CD4-positive, alpha-beta T cell (primary cell): ENCODE measurements around the gene NOD2. TPM values are rescaled to one million over a fixed set of nuclear protein-coding genes. Genes with fewer than 3 reads are reported as not detected.

Experiments used
- ATAC-seq: fragments of 200-7000 bp; cut with Tn5 transposase; one replicate; pipeline ENCODE4 v1.10.0; 2022; ENCODE audit warnings: mild to moderate bottlenecking; ENCODE audit not compliant: poor library complexity
- CTCF ChIA-PET: fragments of 350-600 bp; sonication (Branson Sonifier 250); formaldehyde crosslinking; loops from one replicate; lab custom pipeline; 2021; ENCODE audit warnings: antibody characterized with exemption, inconsistent platforms; lab: Charles Lee
- POLR2A ChIA-PET: fragments of 350-600 bp; sonication (Branson Sonifier 250); formaldehyde crosslinking; loops from one replicate; lab custom pipeline; 2021; ENCODE audit warnings: antibody characterized with exemption, inconsistent platforms; lab: Charles Lee
- DNase-seq, 14 experiments: peaks; one replicate each; pipeline ENCODE4 v3.0.0-alpha.2; 2013 to 2020; ENCODE audit warnings: mixed read lengths in 2 of 14
- H3K27ac ChIP-seq, 2 donors: one replicate each; pipeline versions ENCODE4 v1.5.1 to v1.7.0; 2013; ENCODE audit warnings: low read length in 2 of 2, low read depth in 1 of 2, mild to moderate bottlenecking in 1 of 2
- H3K27me3 ChIP-seq, 2 experiments: 1 replicate in 1 of 2; 2 replicates in 1 of 2; pipeline versions ENCODE4 v1.6.1 to v1.7.0; 2013; ENCODE audit warnings: low read length in 2 of 2, control low read depth in 1 of 2, mild to moderate bottlenecking in 1 of 2, moderate library complexity in 1 of 2; ENCODE audit not compliant: insufficient read depth in 2 of 2, control insufficient read depth in 1 of 2
- H3K36me3 ChIP-seq: one replicate; pipeline ENCODE4 v1.6.1; 2013; ENCODE audit warnings: low read length, control low read depth; ENCODE audit not compliant: insufficient read depth
- H3K4me1 ChIP-seq: one replicate; pipeline ENCODE4 v1.6.1; 2013; ENCODE audit warnings: low read length, control low read depth; ENCODE audit not compliant: insufficient read depth
- H3K4me3 ChIP-seq: one replicate; pipeline ENCODE4 v1.5.1; 2013; ENCODE audit warnings: mild to moderate bottlenecking, low read length, moderate library complexity
- H3K9me3 ChIP-seq, 2 experiments: 1 replicate in 1 of 2; 2 replicates in 1 of 2; pipeline versions ENCODE4 v1.6.1 to v1.7.0; 2013; ENCODE audit warnings: low read length in 2 of 2, mild to moderate bottlenecking in 2 of 2, control low read depth in 1 of 2, moderate library complexity in 1 of 2; ENCODE audit not compliant: control insufficient read depth in 1 of 2, insufficient read depth in 1 of 2
- H3K27ac Mint-ChIP-seq: one replicate; pipeline ENCODE4 v1.8.0; 2020; ENCODE audit warnings: mixed read lengths
- H3K27me3 Mint-ChIP-seq: one replicate; pipeline ENCODE4 v1.8.0; 2021; ENCODE audit warnings: mixed read lengths
- H3K36me3 Mint-ChIP-seq: one replicate; pipeline ENCODE4 v1.8.0; 2021; ENCODE audit warnings: low read depth, mixed read lengths
- H3K4me1 Mint-ChIP-seq: one replicate; pipeline ENCODE4 v1.8.0; 2021; ENCODE audit warnings: low read depth, mixed read lengths
- H3K4me3 Mint-ChIP-seq: one replicate; pipeline ENCODE4 v1.8.0; 2020; ENCODE audit warnings: mild to moderate bottlenecking, mixed read lengths
- H3K9me3 Mint-ChIP-seq: one replicate; pipeline ENCODE4 v1.8.0; 2020; ENCODE audit warnings: mixed read lengths
- intact Hi-C, 2 experiments: fragments of 100-400 bp; cut with DNase I in 1 of 2; cut with micrococcal nuclease in 1 of 2; formaldehyde crosslinking; loops; one replicate each; pipeline versions ENCODE4 v1.15.1 to v1.9.0; 2023 to 2025; cut with DNase I, micrococcal nuclease
- total RNA-seq, 174 experiments: library from RNA in 2 of 174; stranded (reverse) in 2 of 174; gene quantifications; one replicate each; pipeline ENCODE4 v1.2.3 and lab custom pipeline; 2021 to 2026
- TF ChIP-seq, protein P1 (sequence below): fragments of 200-600 bp; IDR thresholded peaks from one replicate; pipeline ENCODE4 v1.8.0; 2022; ENCODE audit warnings: antibody characterized with exemption, mild to moderate bottlenecking

NOD2 gene
- total RNA-seq, 2 experiments from 2014 or later = 4.5 to 5.3 TPM

DNA sequence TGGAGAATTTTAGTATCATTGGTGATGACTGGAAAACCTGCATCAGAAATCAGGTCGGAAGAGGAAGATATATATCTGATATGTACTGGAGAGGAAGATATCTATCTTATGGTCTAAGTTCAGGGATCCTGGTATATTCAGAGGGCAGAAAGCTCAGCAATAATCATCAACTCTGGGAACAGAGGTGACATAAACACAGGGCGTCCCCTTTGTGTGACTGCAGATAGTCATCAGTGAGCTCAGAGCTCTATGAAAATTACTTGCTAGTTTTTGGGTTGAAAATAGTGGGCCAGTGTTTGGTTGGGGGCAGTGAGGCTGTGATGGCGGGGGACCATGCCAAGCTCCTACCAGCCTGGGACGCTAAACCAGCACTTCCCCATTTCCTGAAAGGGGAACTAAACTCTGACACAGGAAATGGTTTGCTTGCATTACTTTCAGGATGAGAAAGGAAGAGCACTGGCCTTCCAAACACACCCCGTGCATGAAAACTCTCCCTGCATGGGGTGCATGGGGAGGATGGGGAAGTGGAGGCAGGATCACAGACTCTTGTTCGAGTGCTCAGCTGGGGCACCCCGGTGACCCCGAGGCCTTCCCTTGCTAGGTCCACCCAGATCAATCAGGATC is 15.8 kb downstream of the NOD2 start:
- DNase-seq = peak in 3 of 14 experiments; percentile 35 to 55 (median 52)
- ATAC-seq = no peak
- peaks cover 26% of the 10 kb centered on the region for H3K36me3 ChIP-seq
- H3K9me3 ChIP-seq = peaks cover 4 to 10% of the 10 kb centered on the region in 2 experiments
- H3K27ac ChIP-seq = peak overlapping the region in 1 of 2 donors; percentile 52
- TF ChIP-seq, protein P1, sequence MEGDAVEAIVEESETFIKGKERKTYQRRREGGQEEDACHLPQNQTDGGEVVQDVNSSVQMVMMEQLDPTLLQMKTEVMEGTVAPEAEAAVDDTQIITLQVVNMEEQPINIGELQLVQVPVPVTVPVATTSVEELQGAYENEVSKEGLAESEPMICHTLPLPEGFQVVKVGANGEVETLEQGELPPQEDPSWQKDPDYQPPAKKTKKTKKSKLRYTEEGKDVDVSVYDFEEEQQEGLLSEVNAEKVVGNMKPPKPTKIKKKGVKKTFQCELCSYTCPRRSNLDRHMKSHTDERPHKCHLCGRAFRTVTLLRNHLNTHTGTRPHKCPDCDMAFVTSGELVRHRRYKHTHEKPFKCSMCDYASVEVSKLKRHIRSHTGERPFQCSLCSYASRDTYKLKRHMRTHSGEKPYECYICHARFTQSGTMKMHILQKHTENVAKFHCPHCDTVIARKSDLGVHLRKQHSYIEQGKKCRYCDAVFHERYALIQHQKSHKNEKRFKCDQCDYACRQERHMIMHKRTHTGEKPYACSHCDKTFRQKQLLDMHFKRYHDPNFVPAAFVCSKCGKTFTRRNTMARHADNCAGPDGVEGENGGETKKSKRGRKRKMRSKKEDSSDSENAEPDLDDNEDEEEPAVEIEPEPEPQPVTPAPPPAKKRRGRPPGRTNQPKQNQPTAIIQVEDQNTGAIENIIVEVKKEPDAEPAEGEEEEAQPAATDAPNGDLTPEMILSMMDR = no peak
- H3K4me3 Mint-ChIP-seq = no peak overlapping the region
- POLR2A ChIA-PET = interaction anchor here (0.9 to 1.9 kb wide), 6 partner anchors 11 to 33 kb away, joined by 3 to 7 read pairs (median 5); partner anchors contain the start of gene CYLD
- peaks cover 50% of the 10 kb centered on the region for H3K4me1 Mint-ChIP-seq
- no peak overlapping the region for H3K4me3 ChIP-seq
- H3K27me3 ChIP-seq = no peaks in the 10 kb centered on the region
- H3K4me1 ChIP-seq = peaks cover 41% of the 10 kb centered on the region
- intact Hi-C loops = loop anchor here in 1 of 2 experiments (2.0 kb wide), 1 partner anchor 28 kb away; the partner anchor contains the start of gene SNX20
- H3K9me3 Mint-ChIP-seq = peaks cover under 1% of the 10 kb centered on the region
- H3K27me3 Mint-ChIP-seq = no peaks in the 10 kb centered on the region
- H3K27ac Mint-ChIP-seq = peak overlapping the region; percentile 71
- CTCF ChIA-PET = interaction anchor here (1.2 to 1.6 kb wide), 3 partner anchors 10 to 38 kb away, joined by 3 to 9 read pairs (median 3); partner anchors contain the start of gene SNX20
- peaks cover 16% of the 10 kb centered on the region for H3K36me3 Mint-ChIP-seq

DNA sequence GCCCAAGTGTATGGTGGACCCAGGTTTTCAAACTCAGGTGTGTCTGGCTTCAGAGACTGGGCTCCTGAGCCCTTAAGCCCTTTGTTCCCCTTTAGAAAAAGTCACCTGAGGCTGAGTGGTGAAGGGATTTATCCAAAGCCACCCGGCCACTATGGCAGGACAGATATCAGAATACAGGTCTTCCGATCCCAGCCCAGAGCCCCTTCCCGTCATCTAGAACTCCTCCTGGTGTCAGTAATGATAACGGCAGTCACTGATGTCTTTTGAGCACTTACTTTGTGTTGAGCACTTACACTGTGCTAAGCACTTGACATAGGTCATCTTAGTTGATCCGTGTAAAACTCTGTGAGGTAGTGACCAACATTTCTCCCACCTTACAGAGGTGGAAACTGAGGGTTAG is 16.6 kb downstream of the NOD2 start:
- H3K27me3 Mint-ChIP-seq = no peaks in the 10 kb centered on the region
- no peaks in the 10 kb centered on the region for H3K9me3 Mint-ChIP-seq
- no peak overlapping the region for H3K4me3 Mint-ChIP-seq
- no peak overlapping the region for H3K27ac Mint-ChIP-seq
- Histone ChIP-seq H3K27me3 (no peaks in the 10 kb centered on the region), H3K36me3 (peaks cover 26% of the 10 kb centered on the region), H3K27ac (no peak overlapping the region), H3K4me3 (no peak overlapping the region), H3K9me3 (peaks cover 0 to 2% of the 10 kb centered on the region in 2 experiments), H3K4me1 (peaks cover 44% of the 10 kb centered on the region)
- POLR2A ChIA-PET = no interaction called here
- TF ChIP-seq, protein P1 = no peak
- ATAC-seq (no peak), DNase-seq (no peak)
- intact Hi-C loops = loop anchor here in 1 of 2 experiments (2.0 kb wide), 1 partner anchor 29 kb away; the partner anchor contains the start of gene SNX20
- H3K4me1 Mint-ChIP-seq = peaks cover 50% of the 10 kb centered on the region
- CTCF ChIA-PET = interaction anchor here (1.6 kb wide), 1 partner anchor 10 kb away, joined by 9 read pairs; no protein-coding TSS in a partner anchor
- peaks cover 9% of the 10 kb centered on the region for H3K36me3 Mint-ChIP-seq

DNA sequence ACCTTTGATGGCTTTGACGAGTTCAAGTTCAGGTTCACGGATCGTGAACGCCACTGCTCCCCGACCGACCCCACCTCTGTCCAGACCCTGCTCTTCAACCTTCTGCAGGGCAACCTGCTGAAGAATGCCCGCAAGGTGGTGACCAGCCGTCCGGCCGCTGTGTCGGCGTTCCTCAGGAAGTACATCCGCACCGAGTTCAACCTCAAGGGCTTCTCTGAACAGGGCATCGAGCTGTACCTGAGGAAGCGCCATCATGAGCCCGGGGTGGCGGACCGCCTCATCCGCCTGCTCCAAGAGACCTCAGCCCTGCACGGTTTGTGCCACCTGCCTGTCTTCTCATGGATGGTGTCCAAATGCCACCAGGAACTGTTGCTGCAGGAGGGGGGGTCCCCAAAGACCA is 17.6 kb downstream of the NOD2 start:
- TF ChIP-seq, protein P1 = no peak
- Histone ChIP-seq H3K4me1 (peaks cover 42% of the 10 kb centered on the region), H3K27me3 (no peaks in the 10 kb centered on the region), H3K36me3 (peaks cover 26% of the 10 kb centered on the region), H3K9me3 (no peaks in the 10 kb centered on the region), H3K27ac (no peak overlapping the region), H3K4me3 (no peak overlapping the region)
- ATAC-seq (no peak), DNase-seq (no peak)
- Mint-ChIP-seq H3K36me3 (no peaks in the 10 kb centered on the region), H3K4me3 (no peak overlapping the region), H3K27ac (no peak overlapping the region), H3K4me1 (peaks cover 44% of the 10 kb centered on the region), H3K27me3 (no peaks in the 10 kb centered on the region), H3K9me3 (no peaks in the 10 kb centered on the region)
- intact Hi-C loops = no loop called here
- ChIA-PET CTCF (no interaction called here), POLR2A (no interaction called here)
